ENCODE measurements around the gene BANP. TPM values are rescaled to one million over a fixed set of nuclear protein-coding genes. Genes with fewer than 3 reads are reported as not detected.

Gene BANP
- total and polyA plus RNA-seq, 2 donors = 27.0 to 29.7 TPM

DNA sequence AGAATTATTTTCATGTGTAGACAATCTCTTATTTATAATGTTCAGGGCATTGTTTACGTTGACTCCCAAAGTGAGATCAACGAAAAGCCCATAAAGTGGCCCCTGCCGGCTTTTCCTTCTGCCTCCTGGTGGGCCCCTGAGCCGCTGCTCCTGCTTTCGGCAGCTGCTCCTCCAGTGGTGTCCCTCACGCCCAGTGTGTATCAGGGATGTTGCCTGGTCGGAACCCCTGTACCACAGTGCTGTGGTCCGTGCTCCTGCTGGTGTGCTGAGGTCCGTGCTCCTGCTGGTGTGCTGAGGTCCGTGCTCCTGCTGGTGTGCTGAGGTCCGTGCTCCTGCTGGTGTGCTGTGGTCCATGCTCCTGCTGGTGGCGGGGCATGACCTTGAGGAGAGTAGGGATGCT lies 107.6 kb downstream of the BANP start:
- WGBS = over 99% methylated on average over 12 of the region's 12 CpGs
- no peak overlapping the region for H3K27ac ChIP-seq (ENCODE audit: low read depth in 1 of 2, low read length in 1 of 2)
- no peaks in the 10 kb centered on the region for H3K4me1 ChIP-seq (ENCODE audit: control insufficient read depth in 2 of 2, insufficient read depth in 2 of 2, low read length in 2 of 2)
- peaks cover 17 to 46% of the 10 kb centered on the region in 2 donors for H3K36me3 ChIP-seq (ENCODE audit: control insufficient read depth in 2 of 2, insufficient read depth in 2 of 2, low read length in 1 of 2)
- no peaks in the 10 kb centered on the region for H3K9me3 ChIP-seq (ENCODE audit: control insufficient read depth in 2 of 2, insufficient read depth in 1 of 2, low read length in 1 of 2)
- no peak for DNase-seq (ENCODE audit: low read depth in 6 of 9, low spot score in 9 of 9)
- no peak overlapping the region for H3K4me3 ChIP-seq (ENCODE audit: low read length in 2 of 2)
- no peaks in the 10 kb centered on the region for H3K27me3 ChIP-seq (ENCODE audit: control insufficient read depth in 2 of 2, insufficient read depth in 1 of 2, low read length in 1 of 2)

DNA sequence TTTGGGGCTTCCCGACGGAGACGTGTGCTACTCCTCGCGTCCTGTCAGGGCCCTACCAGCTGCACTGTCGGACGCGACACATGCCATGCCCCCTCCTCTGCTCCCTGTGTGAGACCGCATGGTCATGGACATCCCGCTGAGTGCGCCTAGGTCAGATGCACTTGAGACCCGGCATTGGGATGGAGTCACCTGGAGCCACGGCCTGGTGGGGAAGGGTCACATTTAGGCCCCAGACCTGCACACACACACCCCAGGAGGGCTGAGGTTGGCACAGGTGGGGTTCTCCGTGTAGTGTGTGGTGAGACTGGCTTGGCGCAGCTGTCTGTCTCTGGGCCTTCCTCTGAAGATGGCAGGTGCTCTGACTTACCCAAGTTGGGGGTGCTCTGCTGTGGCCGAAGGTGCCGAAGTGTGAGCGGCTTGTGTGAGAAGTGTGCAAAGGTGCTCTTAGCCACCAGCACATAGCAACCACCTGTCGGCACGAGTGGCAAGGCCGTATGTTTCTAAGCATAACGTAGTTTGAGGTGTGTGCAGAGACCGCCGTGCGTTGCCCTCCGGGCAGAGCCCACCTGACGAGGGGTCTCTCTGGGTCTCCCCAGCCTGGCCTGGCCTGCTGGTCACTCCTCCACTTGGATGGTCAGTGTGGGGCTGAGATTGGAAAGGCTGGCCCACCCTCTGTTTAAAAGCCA lies 108.6 kb downstream of the BANP start:
- DNase-seq (ENCODE audit: low read depth in 6 of 9, low spot score in 9 of 9) = no peak
- Histone ChIP-seq H3K27me3 (ENCODE audit: control insufficient read depth in 2 of 2, insufficient read depth in 1 of 2, low read length in 1 of 2) (no peaks in the 10 kb centered on the region), H3K9me3 (ENCODE audit: control insufficient read depth in 2 of 2, insufficient read depth in 1 of 2, low read length in 1 of 2) (no peaks in the 10 kb centered on the region), H3K4me3 (ENCODE audit: low read length in 2 of 2) (no peak overlapping the region), H3K36me3 (ENCODE audit: control insufficient read depth in 2 of 2, insufficient read depth in 2 of 2, low read length in 1 of 2) (peaks cover 17 to 55% of the 10 kb centered on the region in 2 donors), H3K4me1 (ENCODE audit: control insufficient read depth in 2 of 2, insufficient read depth in 2 of 2, low read length in 2 of 2) (no peaks in the 10 kb centered on the region), H3K27ac (ENCODE audit: low read depth in 1 of 2, low read length in 1 of 2) (no peak overlapping the region)
- 98% methylated on average over 27 of the region's 27 CpGs for WGBS

DNA sequence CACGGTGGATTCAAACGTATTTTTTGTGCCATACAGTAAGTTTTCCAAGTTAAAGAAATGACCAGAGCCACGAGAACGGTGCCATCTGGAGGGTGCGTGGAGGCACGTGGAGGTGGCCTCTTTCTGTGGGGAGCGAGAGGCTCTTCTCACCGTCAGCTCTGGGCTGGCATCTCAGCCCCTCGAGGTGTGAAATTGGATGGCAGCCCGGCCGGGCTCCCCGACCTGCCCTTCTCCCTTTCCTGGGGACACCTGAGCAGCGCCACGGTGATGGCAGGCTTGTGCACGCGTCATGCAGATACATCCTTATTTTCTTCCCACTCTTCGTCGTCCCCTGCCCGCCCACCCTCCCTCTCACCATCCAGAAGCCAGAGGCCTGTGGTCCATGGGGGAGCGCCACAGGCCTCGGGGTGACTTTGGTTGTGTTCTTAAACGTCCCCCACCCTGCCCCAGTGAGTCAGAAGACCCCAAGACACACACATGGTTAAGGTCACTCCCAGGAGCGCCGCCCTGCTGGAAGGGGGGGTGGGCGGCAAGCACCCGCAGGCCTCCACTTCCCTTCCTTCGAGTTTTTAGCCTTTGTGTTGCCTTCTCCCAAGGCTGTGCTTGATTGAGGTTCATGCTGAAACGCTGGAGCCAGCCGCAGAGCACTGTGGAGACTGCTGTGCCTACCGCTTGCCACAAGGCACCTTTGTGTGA lies 109.4 kb downstream of the BANP start:
- H3K4me3 ChIP-seq (ENCODE audit: low read length in 2 of 2) = no peak overlapping the region
- no peaks in the 10 kb centered on the region for H3K4me1 ChIP-seq (ENCODE audit: control insufficient read depth in 2 of 2, insufficient read depth in 2 of 2, low read length in 2 of 2)
- H3K36me3 ChIP-seq (ENCODE audit: control insufficient read depth in 2 of 2, insufficient read depth in 2 of 2, low read length in 1 of 2) = peaks cover 17 to 63% of the 10 kb centered on the region in 2 donors
- no peaks in the 10 kb centered on the region for H3K27me3 ChIP-seq (ENCODE audit: control insufficient read depth in 2 of 2, insufficient read depth in 1 of 2, low read length in 1 of 2)
- H3K9me3 ChIP-seq (ENCODE audit: control insufficient read depth in 2 of 2, insufficient read depth in 1 of 2, low read length in 1 of 2) = no peaks in the 10 kb centered on the region
- 93% methylated on average over 30 of the region's 30 CpGs for WGBS
- no peak for DNase-seq (ENCODE audit: low read depth in 6 of 9, low spot score in 9 of 9)
- no peak overlapping the region for H3K27ac ChIP-seq (ENCODE audit: low read depth in 1 of 2, low read length in 1 of 2)

DNA sequence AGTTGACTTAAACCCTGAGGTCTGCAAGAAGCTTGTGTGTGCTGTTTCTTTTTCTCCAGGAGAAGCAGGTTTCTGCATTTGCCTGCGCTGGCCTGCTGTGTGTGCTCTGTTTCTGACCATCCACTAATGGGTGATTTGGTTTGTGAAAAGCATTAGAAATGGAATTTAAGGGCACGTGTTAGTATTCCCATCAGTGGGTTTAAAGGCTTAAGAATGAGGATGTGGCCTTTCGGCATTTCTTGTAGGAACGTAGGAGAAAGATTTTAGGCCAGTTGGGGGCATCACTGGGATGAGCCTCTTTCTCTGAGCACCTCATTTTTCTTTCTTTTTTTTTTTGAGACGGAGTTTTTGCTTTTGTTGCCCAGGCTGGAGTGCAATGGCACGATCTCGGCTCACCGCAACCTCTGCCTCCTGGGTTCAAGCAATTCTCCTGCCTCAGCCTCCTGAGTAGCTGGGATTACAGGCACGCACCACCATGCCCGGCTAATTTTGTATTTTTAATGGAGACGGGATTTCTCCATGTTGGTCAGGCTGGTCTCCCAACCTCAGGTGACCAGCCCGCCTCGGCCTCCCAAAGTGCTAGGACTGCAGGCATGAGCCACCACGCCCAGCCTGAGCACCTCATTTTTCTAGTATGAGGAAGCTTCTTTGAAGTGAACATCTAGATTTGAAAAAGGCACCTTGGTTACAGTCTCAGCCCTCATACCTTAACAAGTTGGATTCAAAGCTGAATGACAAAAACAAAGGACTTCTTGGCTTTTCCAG lies 110.3 kb downstream of the BANP start:
- H3K4me3 ChIP-seq (ENCODE audit: low read length in 2 of 2) = no peak overlapping the region
- H3K9me3 ChIP-seq (ENCODE audit: control insufficient read depth in 2 of 2, insufficient read depth in 1 of 2, low read length in 1 of 2) = no peaks in the 10 kb centered on the region
- DNase-seq (ENCODE audit: low read depth in 6 of 9, low spot score in 9 of 9) = no peak
- no peaks in the 10 kb centered on the region for H3K4me1 ChIP-seq (ENCODE audit: control insufficient read depth in 2 of 2, insufficient read depth in 2 of 2, low read length in 2 of 2)
- no peaks in the 10 kb centered on the region for H3K27me3 ChIP-seq (ENCODE audit: control insufficient read depth in 2 of 2, insufficient read depth in 1 of 2, low read length in 1 of 2)
- H3K27ac ChIP-seq (ENCODE audit: low read depth in 1 of 2, low read length in 1 of 2) = no peak overlapping the region
- H3K36me3 ChIP-seq (ENCODE audit: control insufficient read depth in 2 of 2, insufficient read depth in 2 of 2, low read length in 1 of 2) = peaks cover 17 to 70% of the 10 kb centered on the region in 2 donors
- WGBS = 97% methylated on average over 14 of the region's 14 CpGs

DNA sequence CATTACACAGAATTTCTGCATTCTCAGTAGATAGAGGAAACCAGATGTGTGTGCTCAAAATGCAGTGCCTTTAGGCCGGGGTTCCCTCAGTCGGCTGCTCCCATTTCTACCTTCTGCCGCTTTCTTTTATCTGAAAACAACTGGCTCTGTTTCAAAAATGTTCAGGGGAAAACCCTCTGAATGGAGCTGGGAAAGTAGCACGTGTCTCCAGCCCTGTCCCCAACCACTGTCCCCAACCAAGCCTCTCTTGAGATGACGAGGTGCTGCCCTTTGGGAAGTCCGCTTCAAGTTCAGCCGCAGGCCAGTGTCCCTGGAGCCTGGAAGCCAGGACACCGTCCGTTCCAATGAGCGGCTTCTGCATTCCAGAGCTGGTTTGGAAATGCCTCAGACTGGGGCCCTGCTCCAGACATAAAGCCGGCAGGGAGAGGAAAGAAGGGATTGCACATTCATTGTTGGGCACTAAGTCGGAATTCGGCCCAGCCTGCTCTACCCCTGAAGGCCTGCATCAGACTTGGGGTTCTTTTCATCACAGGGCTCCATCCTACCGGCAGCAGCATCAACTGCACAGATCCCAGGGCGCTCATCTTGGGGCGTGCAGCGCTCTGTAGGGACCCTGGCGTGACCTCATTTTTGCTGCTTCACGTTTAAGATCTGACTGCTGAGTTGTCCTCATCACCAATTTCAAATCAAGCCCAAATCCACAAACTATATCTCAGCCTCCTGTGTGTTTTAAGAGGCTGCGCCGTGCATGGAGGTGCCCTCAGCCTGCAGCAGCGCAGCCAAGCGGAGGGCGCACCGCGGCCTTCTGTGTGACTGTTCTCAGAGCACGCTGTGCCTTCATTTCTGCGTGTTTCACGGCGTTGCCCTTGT lies 111.3 kb downstream of the BANP start:
- Histone ChIP-seq H3K4me3 (ENCODE audit: low read length in 2 of 2) (no peak overlapping the region), H3K4me1 (ENCODE audit: control insufficient read depth in 2 of 2, insufficient read depth in 2 of 2, low read length in 2 of 2) (no peaks in the 10 kb centered on the region), H3K27me3 (ENCODE audit: control insufficient read depth in 2 of 2, insufficient read depth in 1 of 2, low read length in 1 of 2) (no peaks in the 10 kb centered on the region), H3K9me3 (ENCODE audit: control insufficient read depth in 2 of 2, insufficient read depth in 1 of 2, low read length in 1 of 2) (no peaks in the 10 kb centered on the region), H3K36me3 (ENCODE audit: control insufficient read depth in 2 of 2, insufficient read depth in 2 of 2, low read length in 1 of 2) (peaks cover 12 to 72% of the 10 kb centered on the region in 2 donors), H3K27ac (ENCODE audit: low read depth in 1 of 2, low read length in 1 of 2) (no peak overlapping the region)
- no peak for DNase-seq (ENCODE audit: low read depth in 6 of 9, low spot score in 9 of 9)
- 90% methylated on average over 30 of the region's 30 CpGs for WGBS

DNA sequence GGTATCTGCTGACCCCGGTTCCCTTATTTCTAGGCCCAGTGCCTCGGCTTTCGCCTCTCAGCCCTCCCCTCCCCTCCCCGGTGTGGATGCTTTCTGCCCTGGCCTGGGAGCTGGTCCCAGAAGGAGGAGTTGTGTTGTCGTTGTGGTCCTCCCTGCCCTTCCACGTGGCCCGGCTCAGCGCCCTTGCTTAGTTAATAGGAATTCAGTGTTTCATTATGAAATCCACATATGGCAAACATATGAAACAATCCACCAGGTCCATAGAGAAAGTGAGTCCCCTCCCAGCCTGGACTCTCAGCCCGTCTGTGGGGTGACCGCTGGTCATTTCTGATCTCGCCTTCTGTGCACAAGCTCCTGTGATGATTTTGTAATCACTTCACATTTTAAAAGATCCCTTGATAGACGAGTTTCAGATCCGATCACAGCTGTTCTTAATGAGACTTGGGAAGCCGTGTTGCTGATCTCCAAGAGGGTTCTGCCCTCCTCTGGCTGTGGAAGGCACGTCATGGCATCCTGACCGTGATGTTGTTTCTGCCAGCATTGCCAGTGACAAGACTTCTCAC lies 112.1 kb downstream of the BANP start:
- Histone ChIP-seq H3K36me3 (ENCODE audit: control insufficient read depth in 2 of 2, insufficient read depth in 2 of 2, low read length in 1 of 2) (peaks cover 12 to 69% of the 10 kb centered on the region in 2 donors), H3K4me3 (ENCODE audit: low read length in 2 of 2) (no peak overlapping the region), H3K27me3 (ENCODE audit: control insufficient read depth in 2 of 2, insufficient read depth in 1 of 2, low read length in 1 of 2) (no peaks in the 10 kb centered on the region), H3K9me3 (ENCODE audit: control insufficient read depth in 2 of 2, insufficient read depth in 1 of 2, low read length in 1 of 2) (no peaks in the 10 kb centered on the region), H3K27ac (ENCODE audit: low read depth in 1 of 2, low read length in 1 of 2) (no peak overlapping the region), H3K4me1 (ENCODE audit: control insufficient read depth in 2 of 2, insufficient read depth in 2 of 2, low read length in 2 of 2) (peaks cover 0 to 1% of the 10 kb centered on the region in 2 donors)
- no peak for DNase-seq (ENCODE audit: low read depth in 6 of 9, low spot score in 9 of 9)
- 96% methylated on average over 16 of the region's 16 CpGs for WGBS

DNA sequence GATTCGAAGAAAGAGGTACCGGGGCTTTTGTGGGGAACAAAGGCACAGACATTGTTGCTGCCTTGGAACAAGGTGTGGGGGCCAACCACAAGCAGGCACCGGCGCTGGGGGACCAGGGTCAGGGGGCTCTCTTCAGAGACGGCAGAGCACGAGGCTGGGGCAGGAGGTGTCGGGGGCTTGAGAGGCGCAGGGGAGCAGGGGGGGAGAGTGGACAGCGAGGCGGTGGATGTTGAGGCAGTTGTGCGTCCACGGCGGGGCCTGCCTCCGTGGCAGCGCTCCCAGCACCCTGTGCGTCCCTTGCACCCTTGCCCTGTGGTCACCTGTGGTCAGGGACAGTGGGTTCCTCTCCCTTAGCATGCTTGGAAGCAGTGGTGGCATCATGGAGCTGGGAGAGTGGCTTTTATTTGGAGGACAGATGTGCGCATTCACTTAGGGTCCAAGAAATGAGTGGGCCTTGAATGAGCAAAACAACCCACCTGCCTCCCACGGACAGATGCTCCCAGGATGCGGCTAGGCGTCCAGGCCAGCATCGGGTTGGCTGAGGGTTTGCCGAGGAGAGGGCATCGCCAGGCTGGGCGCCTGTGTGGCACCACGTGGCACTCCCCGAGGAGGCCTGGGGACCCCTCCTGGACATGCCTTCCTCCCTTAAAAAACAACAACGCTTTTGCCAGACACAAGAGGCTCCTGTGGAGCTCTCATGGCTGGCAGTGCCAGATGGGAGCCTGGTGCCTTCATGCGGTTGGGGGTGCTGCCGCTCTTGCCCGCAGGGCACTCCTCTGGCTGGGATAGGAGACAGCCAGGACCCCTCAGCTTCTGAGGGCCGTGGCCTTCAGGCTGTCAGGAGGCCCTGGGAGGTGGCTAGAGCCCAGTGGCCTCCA lies 113.0 kb downstream of the BANP start:
- Histone ChIP-seq H3K4me1 (ENCODE audit: control insufficient read depth in 2 of 2, insufficient read depth in 2 of 2, low read length in 2 of 2) (peaks cover 5 to 11% of the 10 kb centered on the region in 2 donors), H3K4me3 (ENCODE audit: low read length in 2 of 2) (no peak overlapping the region), H3K27me3 (ENCODE audit: control insufficient read depth in 2 of 2, insufficient read depth in 1 of 2, low read length in 1 of 2) (no peaks in the 10 kb centered on the region), H3K27ac (ENCODE audit: low read depth in 1 of 2, low read length in 1 of 2) (no peak overlapping the region), H3K9me3 (ENCODE audit: control insufficient read depth in 2 of 2, insufficient read depth in 1 of 2, low read length in 1 of 2) (no peaks in the 10 kb centered on the region), H3K36me3 (ENCODE audit: control insufficient read depth in 2 of 2, insufficient read depth in 2 of 2, low read length in 1 of 2) (peaks cover 11 to 69% of the 10 kb centered on the region in 2 donors)
- no peak for DNase-seq (ENCODE audit: low read depth in 6 of 9, low spot score in 9 of 9)
- 98% methylated on average over 31 of the region's 31 CpGs for WGBS
